ENCODE data around the gene GHITM.
"Not testable (repeated sequence)": the region's sequence is repeated elsewhere in the genome, so short reads cannot be mapped to it uniquely, and the experiment has no call there.

Gene GHITM

GRCh38 chr10:84139126-84140035, at the start of gene GHITM:
Gene GHITM, plus strand, starts transcription at chr10:84139509. Its CDS starts 1,992 bp downstream, at chr10:84141501.
- H3K4me3 ChIP-seq (ENCODE audit: low read length), result peak within 1 kb of the TSS; percentile 95
- no peaks in the 10 kb centered on the region for H3K27me3 ChIP-seq (ENCODE audit: insufficient read depth, low read length)
- H3K4me1 ChIP-seq (ENCODE audit: insufficient read depth, low read length), result peaks cover 11% of the 10 kb centered on the region; the same call in 1 of the 2 replicates
- H3K9me3 ChIP-seq (ENCODE audit: insufficient read depth, low read depth, low read length), result no peaks in the 10 kb centered on the region
- H3K27ac ChIP-seq (ENCODE audit: low read length), result peak within 1 kb of the TSS; percentile 67
- H3K36me3 ChIP-seq (ENCODE audit: insufficient read depth, low read depth, low read length), result peaks cover 30% of the 10 kb centered on the region
- peak within 1 kb of the TSS; percentile 96 for H3K9ac ChIP-seq (ENCODE audit: low read depth, low read length)

- Histone ChIP-seq H3K27ac (ENCODE audit: low read length) (no peak overlapping the region), H3K9ac (ENCODE audit: low read depth, low read length) (no peak overlapping the region), H3K36me3 (ENCODE audit: insufficient read depth, low read depth, low read length) (no peaks in the 10 kb centered on the region), H3K4me1 (ENCODE audit: insufficient read depth, low read length) (no peaks in the 10 kb centered on the region), H3K27me3 (ENCODE audit: insufficient read depth, low read length) (no peaks in the 10 kb centered on the region), H3K4me3 (ENCODE audit: low read length) (no peak overlapping the region), H3K9me3 (ENCODE audit: insufficient read depth, low read depth, low read length) (no peaks in the 10 kb centered on the region)
Observed at GRCh38 chr10:84095811-84096497, 43.4 kb upstream of the GHITM start.

- no peaks in the 10 kb centered on the region for H3K36me3 ChIP-seq (ENCODE audit: insufficient read depth, low read depth, low read length)
- no peaks in the 10 kb centered on the region for H3K9me3 ChIP-seq (ENCODE audit: insufficient read depth, low read depth, low read length)
- no peaks in the 10 kb centered on the region for H3K27me3 ChIP-seq (ENCODE audit: insufficient read depth, low read length)
- H3K9ac ChIP-seq (ENCODE audit: low read depth, low read length), result no peak overlapping the region
- H3K4me3 ChIP-seq (ENCODE audit: low read length), result no peak overlapping the region
- no peaks in the 10 kb centered on the region for H3K4me1 ChIP-seq (ENCODE audit: insufficient read depth, low read length)
- H3K27ac ChIP-seq (ENCODE audit: low read length), result no peak overlapping the region
Observed at GRCh38 chr10:84097787-84098353, 41.4 kb upstream of the GHITM start.

GRCh38 chr10:84098667-84099066, 40.6 kb upstream of the GHITM start:
- Histone ChIP-seq H3K4me3 (ENCODE audit: low read length) (no peak overlapping the region), H3K27ac (ENCODE audit: low read length) (no peak overlapping the region), H3K9me3 (ENCODE audit: insufficient read depth, low read depth, low read length) (no peaks in the 10 kb centered on the region), H3K4me1 (ENCODE audit: insufficient read depth, low read length) (no peaks in the 10 kb centered on the region), H3K9ac (ENCODE audit: low read depth, low read length) (no peak overlapping the region), H3K27me3 (ENCODE audit: insufficient read depth, low read length) (no peaks in the 10 kb centered on the region), H3K36me3 (ENCODE audit: insufficient read depth, low read depth, low read length) (no peaks in the 10 kb centered on the region)

- Histone ChIP-seq H3K4me1 (ENCODE audit: insufficient read depth, low read length) (no peaks in the 10 kb centered on the region), H3K36me3 (ENCODE audit: insufficient read depth, low read depth, low read length) (no peaks in the 10 kb centered on the region), H3K4me3 (ENCODE audit: low read length) (no peak overlapping the region), H3K27me3 (ENCODE audit: insufficient read depth, low read length) (no peaks in the 10 kb centered on the region), H3K9ac (ENCODE audit: low read depth, low read length) (no peak overlapping the region), H3K27ac (ENCODE audit: low read length) (no peak overlapping the region), H3K9me3 (ENCODE audit: insufficient read depth, low read depth, low read length) (no peaks in the 10 kb centered on the region)
Observed at GRCh38 chr10:84101042-84101441, 38.3 kb upstream of the GHITM start.

- no peaks in the 10 kb centered on the region for H3K27me3 ChIP-seq (ENCODE audit: insufficient read depth, low read length)
- no peaks in the 10 kb centered on the region for H3K36me3 ChIP-seq (ENCODE audit: insufficient read depth, low read depth, low read length)
- H3K9ac ChIP-seq (ENCODE audit: low read depth, low read length), result no peak overlapping the region
- no peak overlapping the region for H3K27ac ChIP-seq (ENCODE audit: low read length)
- no peak overlapping the region for H3K4me3 ChIP-seq (ENCODE audit: low read length)
- H3K4me1 ChIP-seq (ENCODE audit: insufficient read depth, low read length), result no peaks in the 10 kb centered on the region
- no peaks in the 10 kb centered on the region for H3K9me3 ChIP-seq (ENCODE audit: insufficient read depth, low read depth, low read length)
Observed at GRCh38 chr10:84108797-84109196, 30.5 kb upstream of the GHITM start.

GRCh38 chr10:84109772-84110171, 29.5 kb upstream of the GHITM start:
- not testable (repeated sequence) for H3K27ac ChIP-seq (ENCODE audit: low read length); H3K36me3 ChIP-seq (ENCODE audit: insufficient read depth, low read depth, low read length); H3K4me1 ChIP-seq (ENCODE audit: insufficient read depth, low read length); H3K27me3 ChIP-seq (ENCODE audit: insufficient read depth, low read length); H3K9ac ChIP-seq (ENCODE audit: low read depth, low read length); H3K4me3 ChIP-seq (ENCODE audit: low read length); H3K9me3 ChIP-seq (ENCODE audit: insufficient read depth, low read depth, low read length)

- H3K36me3 ChIP-seq (ENCODE audit: insufficient read depth, low read depth, low read length); H3K4me1 ChIP-seq (ENCODE audit: insufficient read depth, low read length); H3K27me3 ChIP-seq (ENCODE audit: insufficient read depth, low read length): not testable (repeated sequence)
Observed at GRCh38 chr10:84113468-84113867, 25.8 kb upstream of the GHITM start.

GRCh38 chr10:84114088-84114667, 25.1 kb upstream of the GHITM start:
- H3K4me1 ChIP-seq (ENCODE audit: insufficient read depth, low read length), result no peaks in the 10 kb centered on the region
- no peaks in the 10 kb centered on the region for H3K27me3 ChIP-seq (ENCODE audit: insufficient read depth, low read length)
- H3K9me3 ChIP-seq (ENCODE audit: insufficient read depth, low read depth, low read length), result no peaks in the 10 kb centered on the region
- no peak overlapping the region for H3K9ac ChIP-seq (ENCODE audit: low read depth, low read length)
- H3K4me3 ChIP-seq (ENCODE audit: low read length), result no peak overlapping the region
- no peak overlapping the region for H3K27ac ChIP-seq (ENCODE audit: low read length)
- H3K36me3 ChIP-seq (ENCODE audit: insufficient read depth, low read depth, low read length), result no peaks in the 10 kb centered on the region

More at GRCh38 chr10:84113468-84113867, 25.8 kb upstream of the GHITM start:
- H3K9me3 ChIP-seq (ENCODE audit: insufficient read depth, low read depth, low read length); H3K4me3 ChIP-seq (ENCODE audit: low read length); H3K27ac ChIP-seq (ENCODE audit: low read length); H3K9ac ChIP-seq (ENCODE audit: low read depth, low read length): not testable (repeated sequence)

GRCh38 chr10:84117204-84117603, 22.1 kb upstream of the GHITM start:
- not testable (repeated sequence) for H3K9ac ChIP-seq (ENCODE audit: low read depth, low read length); H3K27ac ChIP-seq (ENCODE audit: low read length); H3K36me3 ChIP-seq (ENCODE audit: insufficient read depth, low read depth, low read length)

GRCh38 chr10:84117686-84118394, 21.5 kb upstream of the GHITM start:
- no peak overlapping the region for H3K27ac ChIP-seq (ENCODE audit: low read length)
- no peaks in the 10 kb centered on the region for H3K36me3 ChIP-seq (ENCODE audit: insufficient read depth, low read depth, low read length)
- H3K9me3 ChIP-seq (ENCODE audit: insufficient read depth, low read depth, low read length), result no peaks in the 10 kb centered on the region
- no peaks in the 10 kb centered on the region for H3K4me1 ChIP-seq (ENCODE audit: insufficient read depth, low read length)
- H3K27me3 ChIP-seq (ENCODE audit: insufficient read depth, low read length), result no peaks in the 10 kb centered on the region
- H3K9ac ChIP-seq (ENCODE audit: low read depth, low read length), result no peak overlapping the region
- no peak overlapping the region for H3K4me3 ChIP-seq (ENCODE audit: low read length)

More at GRCh38 chr10:84117204-84117603, 22.1 kb upstream of the GHITM start:
- not testable (repeated sequence) for H3K4me3 ChIP-seq (ENCODE audit: low read length); H3K4me1 ChIP-seq (ENCODE audit: insufficient read depth, low read length); H3K27me3 ChIP-seq (ENCODE audit: insufficient read depth, low read length); H3K9me3 ChIP-seq (ENCODE audit: insufficient read depth, low read depth, low read length)

All from iPS-20b (cell line).